SU-DHL-6 (cell line): ENCODE measurements around the gene AKIRIN1.

ENCODE experiments used
- CTCF ChIP-seq: fragments of 200-600 bp; sonication (generic); IDR thresholded peaks from one replicate; pipeline ENCODE4 v1.5.1; 2017; ENCODE audit warnings: antibody characterized with exemption, mild to moderate bottlenecking, low read length, moderate library complexity; ENCODE audit not compliant: insufficient read depth, poor library complexity, severe bottlenecking
- EZH2phosphoT487 ChIP-seq: fragments of 200-600 bp; sonication (generic), shearing (Covaris generic); conservative IDR thresholded peaks from 2 replicates; pipeline ENCODE4 v1.6.1; 2018; ENCODE audit warnings: mild to moderate bottlenecking, antibody characterized with exemption, low read length, moderate library complexity, mixed read lengths

GRCh38 chr1:39045231-39045630 is 54.2 kb downstream of the AKIRIN1 start:
- TF ChIP-seq CTCF: no peak
- no peak for TF ChIP-seq EZH2phosphoT487
